WTC11 (cell line): Measurements from ENCODE around the gene PKM. TPM values are rescaled to one million over a fixed set of nuclear protein-coding genes. Genes with fewer than 3 reads are reported as not detected.

Source experiments
- ATAC-seq: fragments of 200-7000 bp; cut with Tn5 transposase; 2 replicates; pipeline ENCODE4 v1.10.0; 2021; ENCODE audit warnings: mild to moderate bottlenecking, moderate library complexity
- CTCF ChIA-PET: fragments of 300-600 bp; sonication (Branson Sonifier 250); formaldehyde crosslinking; loops from one replicate; lab custom pipeline; 2021; ENCODE audit warnings: antibody characterized with exemption; lab: Charles Lee
- POLR2A ChIA-PET: fragments of 350-600 bp; sonication (Branson Sonifier 250); formaldehyde crosslinking; loops from one replicate; lab custom pipeline; 2021; ENCODE audit warnings: antibody characterized with exemption; lab: Charles Lee
- DNase-seq: peaks from one replicate; pipeline ENCODE4 v3.0.0; 2021; ENCODE audit warnings: low spot score
- H3K27ac Mint-ChIP-seq: 2 replicates; pipeline ENCODE4 v1.8.0; 2021; ENCODE audit warnings: mixed read lengths
- H3K27me3 Mint-ChIP-seq: 2 replicates; pipeline ENCODE4 v1.8.0; 2021; ENCODE audit warnings: low read depth, mild to moderate bottlenecking, moderate library complexity, mixed read lengths
- H3K36me3 Mint-ChIP-seq: 2 replicates; pipeline ENCODE4 v1.8.0; 2021; ENCODE audit warnings: mixed read lengths
- H3K4me1 Mint-ChIP-seq: 2 replicates; pipeline ENCODE4 v1.8.0; 2022; ENCODE audit warnings: mixed read lengths
- H3K4me3 Mint-ChIP-seq: 2 replicates; pipeline ENCODE4 v1.8.0; 2021; ENCODE audit warnings: mild to moderate bottlenecking, moderate library complexity, mixed read lengths
- H3K9me3 Mint-ChIP-seq: 2 replicates; pipeline ENCODE4 v1.8.0; 2021; ENCODE audit warnings: mixed read lengths
- GABPB1 ChIP-seq: sonication (generic); formaldehyde crosslinking; IDR thresholded peaks from 2 replicates; pipeline ENCODE4 v1.8.1; 2023; ENCODE audit warnings: mild to moderate bottlenecking, missing genetic modification reagents
- HMGA2 ChIP-seq: fragments of 250-450 bp; sonication (Bioruptor Pico); IDR thresholded peaks from 2 replicates; pipeline ENCODE4 v1.4.0; 2021; ENCODE audit warnings: mild to moderate bottlenecking, moderate library complexity
- IRF2 ChIP-seq: sonication (generic); formaldehyde crosslinking; IDR thresholded peaks from 2 replicates; pipeline ENCODE4 v1.8.0; 2022; ENCODE audit warnings: low read depth, missing genetic modification reagents, borderline replicate concordance
- NFATC4 ChIP-seq: fragments of 250-450 bp; sonication (Bioruptor Pico); IDR thresholded peaks from 2 replicates; pipeline ENCODE4 v1.9.0; 2021; ENCODE audit warnings: mild to moderate bottlenecking
- PRRX2 ChIP-seq: fragments of 250-450 bp; sonication (Bioruptor Pico); IDR thresholded peaks from 2 replicates; pipeline ENCODE4 v1.8.0; 2021; ENCODE audit warnings: mild to moderate bottlenecking
- SP1 ChIP-seq: sonication (generic); formaldehyde crosslinking; conservative IDR thresholded peaks from 2 replicates; pipeline ENCODE4 v1.8.1; 2022; ENCODE audit warnings: missing genetic modification reagents
- ZNF423 ChIP-seq: fragments of 250-450 bp; sonication (Bioruptor Pico); IDR thresholded peaks from 2 replicates; pipeline ENCODE4 v2.1.2; 2022; ENCODE audit warnings: mild to moderate bottlenecking, moderate library complexity
- total RNA-seq: library from RNA; stranded (reverse); gene quantifications from 3 replicates; pipeline ENCODE4 v1.2.3, GENCODE V29; 2021
- TF ChIP-seq, protein P1 (sequence below): sonication (generic); formaldehyde crosslinking; IDR thresholded peaks from 2 replicates; pipeline ENCODE4 v1.8.0; 2022; ENCODE audit warnings: mild to moderate bottlenecking, missing genetic modification reagents
- TF ChIP-seq, protein P2 (sequence below): fragments of 250-450 bp; sonication (Bioruptor Pico); IDR thresholded peaks from 2 replicates; pipeline ENCODE4 v2.1.2; 2022; ENCODE audit warnings: mild to moderate bottlenecking, moderate library complexity
- TF ChIP-seq, protein P3 (sequence below): sonication (generic); formaldehyde crosslinking; IDR thresholded peaks from 2 replicates; pipeline ENCODE4 v1.8.0; 2022; ENCODE audit warnings: mild to moderate bottlenecking, missing genetic modification reagents
- TF ChIP-seq, protein P4 (sequence below): sonication (generic); formaldehyde crosslinking; conservative IDR thresholded peaks from 2 replicates; pipeline ENCODE4 v1.8.1; 2023; ENCODE audit warnings: mild to moderate bottlenecking, low read depth, missing genetic modification reagents, moderate library complexity
- TF ChIP-seq, protein P5 (sequence below): sonication (generic); formaldehyde crosslinking; IDR thresholded peaks from 2 replicates; pipeline ENCODE4 v1.8.1; 2022; ENCODE audit warnings: low read depth, mild to moderate bottlenecking, moderate library complexity, missing genetic modification reagents, borderline replicate concordance

PKM gene
- total RNA-seq, 1 experiment from 2014 or later: 858 TPM

DNA sequence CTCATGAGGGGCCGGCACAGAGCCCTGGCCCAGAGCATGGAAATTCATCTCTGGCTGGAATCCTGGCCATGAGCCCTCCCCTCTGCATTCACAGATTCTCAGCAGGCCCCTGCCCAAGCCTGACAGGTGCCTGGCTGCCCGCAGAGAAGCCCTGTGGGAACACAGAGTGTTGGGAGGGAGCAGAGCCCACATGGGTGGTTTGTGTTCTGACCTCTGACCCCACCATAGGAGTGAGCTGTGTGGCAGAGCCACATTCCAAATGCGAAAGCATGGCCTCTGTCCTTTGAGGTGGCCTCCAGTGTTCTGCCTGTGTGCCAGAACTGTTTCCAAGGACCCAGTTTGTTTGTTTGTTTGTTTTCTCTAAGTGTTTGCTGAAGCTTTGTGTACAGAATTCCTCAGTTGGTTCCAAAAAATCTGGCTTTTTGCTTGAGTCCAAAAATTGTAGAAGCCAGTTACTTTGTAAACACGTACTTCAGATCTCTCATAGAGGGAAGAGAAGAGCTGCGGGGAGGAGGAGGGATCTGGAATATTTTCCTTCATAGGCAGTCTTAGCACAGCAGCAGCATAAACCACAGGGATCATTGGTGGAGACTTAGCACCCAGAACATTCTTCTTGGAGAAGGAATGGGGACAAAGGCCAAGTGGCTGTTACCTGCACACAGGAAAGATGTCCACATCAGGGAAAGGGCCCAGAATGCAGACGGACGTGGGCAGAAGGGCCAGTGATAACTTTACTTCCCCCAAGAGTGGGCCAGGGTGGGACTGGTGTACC lies 69.4 kb downstream of the PKM start:
- TF ChIP-seq ZNF423 (CRISPR knock-in tag) (peak; percentile 68), GABPB1 (CRISPR knock-in tag) (no peak)
- Mint-ChIP-seq H3K4me3 (no peak overlapping the region), H3K27ac (no peak overlapping the region), H3K27me3 (no peaks in the 10 kb centered on the region), H3K9me3 (no peaks in the 10 kb centered on the region), H3K4me1 (no peaks in the 10 kb centered on the region), H3K36me3 (no peaks in the 10 kb centered on the region)
- CTCF ChIA-PET: interaction anchor here (1.1 kb wide), 1 partner anchor 352 kb away, joined by 3 read pairs; no protein-coding TSS in a partner anchor
- POLR2A ChIA-PET: no interaction called here
- DNase-seq (no peak), ATAC-seq (no peak)

DNA sequence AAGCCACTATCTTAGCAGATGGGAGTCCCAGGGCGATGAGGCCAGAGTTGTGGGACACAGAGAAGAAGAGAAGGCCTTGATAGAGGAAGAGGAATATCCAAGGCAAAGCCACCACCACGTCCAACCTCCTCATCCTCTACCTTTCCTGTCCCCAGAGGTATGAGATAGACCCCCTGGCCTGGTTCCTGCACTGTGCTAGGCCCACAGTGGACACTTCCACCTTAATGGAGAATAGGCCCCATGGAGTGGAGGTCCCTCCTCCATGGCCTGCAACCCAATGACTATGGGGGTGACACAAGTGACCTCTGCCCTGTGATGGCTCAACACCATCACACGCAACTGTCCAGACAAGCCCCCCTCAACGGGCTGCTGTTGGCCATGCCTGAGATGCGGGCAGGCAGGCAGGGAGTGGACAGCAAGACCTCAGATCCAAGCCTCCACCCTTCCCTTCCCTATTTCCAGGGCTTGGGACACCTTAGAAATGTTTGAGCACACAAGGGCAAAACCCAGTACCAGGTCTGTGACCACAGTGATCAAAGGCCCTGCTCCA lies 70.2 kb downstream of the PKM start:
- H3K9me3 Mint-ChIP-seq: no peaks in the 10 kb centered on the region
- CTCF ChIA-PET: interaction anchor here (1.1 kb wide), 1 partner anchor 352 kb away, joined by 3 read pairs; no protein-coding TSS in a partner anchor

DNA sequence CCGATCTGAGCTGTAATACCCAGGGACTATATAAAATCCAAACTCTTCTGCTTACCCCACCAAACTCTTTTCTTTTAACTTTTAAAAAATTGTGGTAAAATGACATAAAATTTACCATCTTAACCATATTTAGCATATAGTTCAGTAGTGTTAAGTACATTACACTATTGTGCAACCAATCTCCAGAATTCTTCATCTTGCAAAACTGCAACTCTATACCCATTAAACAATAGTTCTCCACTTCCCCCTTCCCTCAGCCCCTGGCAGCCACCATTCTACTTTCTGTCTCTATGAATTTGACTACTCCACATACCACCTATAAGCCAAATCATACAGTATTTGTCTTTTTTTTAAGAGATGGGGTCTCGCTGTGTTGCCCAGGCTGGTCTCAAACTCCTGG lies 74.1 kb downstream of the PKM start:
- ChIA-PET CTCF (interaction anchor here (0.6 to 2.5 kb wide), 16 partner anchors 9 to 413 kb away, joined by 3 to 30 read pairs (median 8); no protein-coding TSS in a partner anchor), POLR2A (no interaction called here)
- DNase-seq (no peak), ATAC-seq (no peak)
- Mint-ChIP-seq H3K27me3 (no peaks in the 10 kb centered on the region; the same call in 1 of the 2 replicates), H3K36me3 (no peaks in the 10 kb centered on the region), H3K4me3 (no peak overlapping the region), H3K4me1 (peaks cover 9% of the 10 kb centered on the region), H3K27ac (no peak overlapping the region), H3K9me3 (no peaks in the 10 kb centered on the region)
- TF ChIP-seq, protein P1, sequence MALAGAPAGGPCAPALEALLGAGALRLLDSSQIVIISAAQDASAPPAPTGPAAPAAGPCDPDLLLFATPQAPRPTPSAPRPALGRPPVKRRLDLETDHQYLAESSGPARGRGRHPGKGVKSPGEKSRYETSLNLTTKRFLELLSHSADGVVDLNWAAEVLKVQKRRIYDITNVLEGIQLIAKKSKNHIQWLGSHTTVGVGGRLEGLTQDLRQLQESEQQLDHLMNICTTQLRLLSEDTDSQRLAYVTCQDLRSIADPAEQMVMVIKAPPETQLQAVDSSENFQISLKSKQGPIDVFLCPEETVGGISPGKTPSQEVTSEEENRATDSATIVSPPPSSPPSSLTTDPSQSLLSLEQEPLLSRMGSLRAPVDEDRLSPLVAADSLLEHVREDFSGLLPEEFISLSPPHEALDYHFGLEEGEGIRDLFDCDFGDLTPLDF (CRISPR knock-in tag): no peak
- TF ChIP-seq PRRX2 (CRISPR knock-in tag): no peak
- TF ChIP-seq, protein P2, sequence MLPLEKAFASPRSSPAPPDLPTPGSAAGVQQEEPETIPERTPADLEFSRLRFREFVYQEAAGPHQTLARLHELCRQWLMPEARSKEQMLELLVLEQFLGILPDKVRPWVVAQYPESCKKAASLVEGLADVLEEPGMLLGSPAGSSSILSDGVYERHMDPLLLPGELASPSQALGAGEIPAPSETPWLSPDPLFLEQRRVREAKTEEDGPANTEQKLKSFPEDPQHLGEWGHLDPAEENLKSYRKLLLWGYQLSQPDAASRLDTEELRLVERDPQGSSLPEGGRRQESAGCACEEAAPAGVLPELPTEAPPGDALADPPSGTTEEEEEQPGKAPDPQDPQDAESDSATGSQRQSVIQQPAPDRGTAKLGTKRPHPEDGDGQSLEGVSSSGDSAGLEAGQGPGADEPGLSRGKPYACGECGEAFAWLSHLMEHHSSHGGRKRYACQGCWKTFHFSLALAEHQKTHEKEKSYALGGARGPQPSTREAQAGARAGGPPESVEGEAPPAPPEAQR (CRISPR knock-in tag): no peak
- TF ChIP-seq, protein P3, sequence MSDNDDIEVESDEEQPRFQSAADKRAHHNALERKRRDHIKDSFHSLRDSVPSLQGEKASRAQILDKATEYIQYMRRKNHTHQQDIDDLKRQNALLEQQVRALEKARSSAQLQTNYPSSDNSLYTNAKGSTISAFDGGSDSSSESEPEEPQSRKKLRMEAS (CRISPR knock-in tag): no peak

More for the DNA sequence above, 70.2 kb downstream of the PKM start:
- POLR2A ChIA-PET: no interaction called here
- H3K4me1 Mint-ChIP-seq: peaks cover under 1% of the 10 kb centered on the region; the same call in 1 of the 2 replicates
- DNase-seq (no peak), ATAC-seq (no peak)
- H3K27me3 Mint-ChIP-seq: no peaks in the 10 kb centered on the region
- H3K36me3 Mint-ChIP-seq: no peaks in the 10 kb centered on the region
- TF ChIP-seq, protein P4, sequence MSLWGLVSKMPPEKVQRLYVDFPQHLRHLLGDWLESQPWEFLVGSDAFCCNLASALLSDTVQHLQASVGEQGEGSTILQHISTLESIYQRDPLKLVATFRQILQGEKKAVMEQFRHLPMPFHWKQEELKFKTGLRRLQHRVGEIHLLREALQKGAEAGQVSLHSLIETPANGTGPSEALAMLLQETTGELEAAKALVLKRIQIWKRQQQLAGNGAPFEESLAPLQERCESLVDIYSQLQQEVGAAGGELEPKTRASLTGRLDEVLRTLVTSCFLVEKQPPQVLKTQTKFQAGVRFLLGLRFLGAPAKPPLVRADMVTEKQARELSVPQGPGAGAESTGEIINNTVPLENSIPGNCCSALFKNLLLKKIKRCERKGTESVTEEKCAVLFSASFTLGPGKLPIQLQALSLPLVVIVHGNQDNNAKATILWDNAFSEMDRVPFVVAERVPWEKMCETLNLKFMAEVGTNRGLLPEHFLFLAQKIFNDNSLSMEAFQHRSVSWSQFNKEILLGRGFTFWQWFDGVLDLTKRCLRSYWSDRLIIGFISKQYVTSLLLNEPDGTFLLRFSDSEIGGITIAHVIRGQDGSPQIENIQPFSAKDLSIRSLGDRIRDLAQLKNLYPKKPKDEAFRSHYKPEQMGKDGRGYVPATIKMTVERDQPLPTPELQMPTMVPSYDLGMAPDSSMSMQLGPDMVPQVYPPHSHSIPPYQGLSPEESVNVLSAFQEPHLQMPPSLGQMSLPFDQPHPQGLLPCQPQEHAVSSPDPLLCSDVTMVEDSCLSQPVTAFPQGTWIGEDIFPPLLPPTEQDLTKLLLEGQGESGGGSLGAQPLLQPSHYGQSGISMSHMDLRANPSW: no peak
- no peak for TF ChIP-seq NFATC4 (CRISPR knock-in tag)
- TF ChIP-seq, protein P5, sequence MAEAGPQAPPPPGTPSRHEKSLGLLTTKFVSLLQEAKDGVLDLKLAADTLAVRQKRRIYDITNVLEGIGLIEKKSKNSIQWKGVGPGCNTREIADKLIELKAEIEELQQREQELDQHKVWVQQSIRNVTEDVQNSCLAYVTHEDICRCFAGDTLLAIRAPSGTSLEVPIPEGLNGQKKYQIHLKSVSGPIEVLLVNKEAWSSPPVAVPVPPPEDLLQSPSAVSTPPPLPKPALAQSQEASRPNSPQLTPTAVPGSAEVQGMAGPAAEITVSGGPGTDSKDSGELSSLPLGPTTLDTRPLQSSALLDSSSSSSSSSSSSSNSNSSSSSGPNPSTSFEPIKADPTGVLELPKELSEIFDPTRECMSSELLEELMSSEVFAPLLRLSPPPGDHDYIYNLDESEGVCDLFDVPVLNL (CRISPR knock-in tag): no peak
- TF ChIP-seq SP1 (CRISPR knock-in tag): no peak
- no peak for TF ChIP-seq HMGA2 (CRISPR knock-in tag)
- TF ChIP-seq IRF2: no peak
- H3K27ac Mint-ChIP-seq: no peak overlapping the region
- H3K4me3 Mint-ChIP-seq: no peak overlapping the region
